Activated CD4-positive, alpha-beta T cell treated with anti-CD3 and anti-CD28 coated beads, Interleukin-2, amount 50 U/mL, for 4 hours (primary cell): Measurements from ENCODE around the gene LNX2.
"Not testable (repeated sequence)": the region's sequence is repeated elsewhere in the genome, so short reads cannot be mapped to it uniquely, and the experiment has no call there.

Experiments
- DNase-seq, 2 experiments: peaks; one replicate each; pipeline ENCODE4 v3.0.0-alpha.2; 2020

Gene LNX2

DNA sequence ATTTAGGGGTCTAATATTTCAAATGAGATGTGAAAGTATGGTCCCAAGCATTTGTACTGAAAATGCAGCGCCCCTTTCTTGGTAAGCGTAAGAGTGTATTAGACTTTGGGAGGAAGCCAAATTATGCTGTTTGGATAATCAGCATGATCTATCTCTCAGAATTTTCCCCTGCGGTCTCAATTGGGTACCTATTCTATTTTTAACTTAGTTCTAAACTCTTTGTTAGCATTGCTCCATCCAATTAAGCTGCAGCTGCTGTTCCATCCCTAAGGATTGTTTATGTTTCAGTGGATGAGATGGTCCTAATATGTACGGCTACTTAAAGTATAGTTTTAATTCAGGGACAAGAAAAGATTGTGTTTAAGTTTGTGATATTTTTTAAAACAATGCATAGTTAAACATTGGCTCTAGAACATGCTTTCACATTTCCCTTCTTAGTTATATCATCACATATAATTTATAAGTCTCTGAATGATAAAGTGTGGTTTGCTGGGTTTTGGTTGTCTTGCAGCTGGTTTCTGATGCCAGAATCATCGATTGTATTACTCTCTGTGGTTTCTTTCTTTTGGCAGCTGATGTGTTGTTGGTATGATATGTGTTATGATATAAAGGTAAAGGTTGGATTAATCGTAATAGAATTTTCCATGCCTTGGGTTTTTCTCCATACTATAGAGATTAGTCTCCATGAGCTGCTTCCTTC is 16.4 kb upstream of the LNX2 start:
- no peak for DNase-seq

DNA sequence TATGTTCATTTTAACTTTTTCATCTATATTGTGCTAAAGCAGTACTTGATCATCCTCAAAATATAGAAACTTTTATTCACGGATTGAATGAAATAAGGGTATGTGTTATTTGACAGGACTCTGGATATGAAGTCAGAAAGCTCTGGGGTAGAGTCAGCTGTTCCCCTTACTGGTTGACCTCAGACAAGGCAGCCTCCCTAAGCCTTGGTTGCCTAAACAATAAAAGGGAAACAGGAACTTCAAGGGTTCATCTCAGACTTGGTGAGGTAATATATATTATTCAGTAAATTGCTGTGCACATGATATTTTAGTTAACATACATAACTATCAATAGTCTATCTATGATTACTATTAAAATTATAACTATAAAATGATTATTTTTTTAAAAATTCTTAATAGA is 14.9 kb upstream of the LNX2 start:
- DNase-seq, result no peak

GRCh38 chr13:27634791-27635190 is 14.5 kb upstream of the LNX2 start:
- no peak for DNase-seq

DNA sequence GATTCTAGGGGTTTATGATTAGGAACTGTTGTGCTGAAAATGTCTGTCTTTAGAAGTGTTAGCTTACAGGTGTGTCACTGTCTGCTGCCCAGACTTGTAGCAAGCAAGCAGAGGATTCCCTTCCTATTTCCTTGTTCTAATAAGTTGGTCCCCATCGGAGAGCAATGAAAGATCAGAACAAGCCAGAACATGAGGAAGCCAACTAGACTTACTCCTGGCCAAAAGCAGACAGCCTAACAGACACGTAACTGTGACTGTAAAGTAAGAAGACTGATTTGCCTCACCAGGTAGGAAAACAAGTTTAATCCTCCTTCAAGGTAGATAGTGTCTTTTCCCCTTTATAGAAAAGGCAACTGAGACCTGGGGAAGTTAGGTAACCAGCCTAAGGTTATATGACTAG is 13.9 kb upstream of the LNX2 start:
- DNase-seq, result no peak

DNA sequence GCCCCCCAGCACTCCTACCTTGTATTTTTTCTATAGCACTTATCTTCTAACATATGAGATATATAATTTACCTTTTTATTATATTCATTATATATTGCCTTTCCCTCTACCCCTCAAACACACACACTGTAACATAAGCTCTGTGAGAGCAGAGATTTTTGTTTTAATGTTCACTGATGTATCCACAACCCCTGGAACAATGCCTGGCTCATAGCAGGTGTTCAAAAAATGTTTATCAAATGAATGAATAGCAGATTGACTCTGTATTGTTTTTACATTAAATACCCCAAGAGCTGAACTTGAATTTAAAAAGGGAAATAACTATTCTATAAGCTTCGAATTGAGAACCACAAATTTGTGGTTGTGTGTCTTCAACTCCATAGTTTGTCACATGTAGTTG is 12.3 kb upstream of the LNX2 start:
- no peak for DNase-seq

- DNase-seq, result no peak
These were observed 11.9 kb upstream of the LNX2 start for GRCh38 chr13:27632214-27632613.

- DNase-seq, result no peak
These were observed 11.3 kb upstream of the LNX2 start for GRCh38 chr13:27631665-27632064.

DNA sequence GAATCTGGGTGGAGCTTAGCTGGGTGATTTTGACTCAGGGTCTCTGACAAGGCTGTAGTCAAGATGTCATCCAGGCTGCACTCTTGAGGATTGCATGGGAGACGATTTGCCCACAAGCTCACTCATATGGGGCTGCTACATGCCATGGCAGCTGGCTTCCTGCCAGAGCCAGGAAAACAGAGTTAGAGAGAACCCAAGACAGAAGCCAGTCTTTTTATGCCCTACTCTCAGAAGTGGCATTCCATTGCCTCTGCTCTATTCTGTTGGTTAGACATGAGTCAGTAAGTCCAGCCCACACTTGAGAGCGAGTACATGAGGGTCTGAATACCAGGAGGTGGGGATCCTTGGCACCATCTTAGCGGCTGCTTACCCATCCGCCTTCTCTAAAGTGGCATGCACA is 10.8 kb upstream of the LNX2 start:
- DNase-seq, result no peak

GRCh38 chr13:27628766-27629165 is 8.4 kb upstream of the LNX2 start:
- not testable (repeated sequence) for DNase-seq

DNA sequence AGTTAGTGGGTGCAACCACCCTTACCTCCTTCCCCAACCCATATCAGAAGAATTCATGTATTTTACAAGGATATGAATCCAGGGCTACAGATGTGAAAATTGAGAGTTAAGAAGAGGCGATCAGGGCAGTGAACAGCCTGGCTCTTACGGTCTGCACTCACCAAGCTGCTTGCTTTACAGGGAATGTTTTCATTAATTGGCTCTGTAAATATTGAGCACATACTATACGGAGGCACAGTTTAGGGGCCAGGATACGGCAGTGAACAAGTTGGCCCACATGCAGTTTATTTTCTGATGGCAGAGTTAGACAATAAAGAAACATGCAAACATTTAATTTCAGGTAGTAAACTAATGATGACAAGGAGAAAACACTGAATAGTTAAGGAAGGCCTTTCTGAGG is 7.8 kb upstream of the LNX2 start:
- no peak for DNase-seq

GRCh38 chr13:27627380-27627779 is 7.1 kb upstream of the LNX2 start:
- no peak for DNase-seq

DNA sequence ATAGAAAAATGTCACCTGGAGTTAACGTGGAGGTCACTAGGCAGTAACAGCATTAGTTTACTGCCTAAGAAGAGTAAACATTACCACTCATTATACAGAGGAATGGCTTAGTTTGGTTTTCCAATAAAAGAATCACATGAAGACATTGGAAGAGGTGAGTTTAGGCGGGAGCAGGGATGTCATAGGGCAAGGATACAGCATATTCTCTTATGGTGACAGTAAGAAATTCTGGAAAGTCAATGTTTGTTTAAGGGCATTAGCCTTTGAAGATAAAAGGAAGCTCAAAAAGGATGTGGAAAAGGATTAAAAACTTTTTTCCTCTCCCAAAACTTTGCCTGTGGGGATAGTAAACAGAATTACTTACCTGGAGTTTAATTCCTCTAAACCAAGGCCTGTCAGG is 5.5 kb upstream of the LNX2 start:
- no peak for DNase-seq

- no peak for DNase-seq
These were observed 3.7 kb upstream of the LNX2 start for GRCh38 chr13:27624071-27624470.

DNA sequence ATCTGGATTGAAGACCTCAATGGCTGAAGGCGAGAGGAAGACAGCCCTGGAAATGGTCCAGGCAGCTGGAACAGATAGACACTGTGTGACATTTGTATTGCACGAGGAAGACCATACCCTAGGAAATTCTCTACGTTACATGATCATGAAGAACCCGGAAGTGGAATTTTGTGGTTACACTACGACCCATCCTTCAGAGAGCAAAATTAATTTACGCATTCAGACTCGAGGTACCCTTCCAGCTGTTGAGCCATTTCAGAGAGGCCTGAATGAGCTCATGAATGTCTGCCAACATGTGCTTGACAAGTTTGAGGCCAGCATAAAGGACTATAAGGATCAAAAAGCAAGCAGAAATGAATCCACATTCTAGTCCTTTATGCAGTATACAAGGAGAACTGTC is 2.6 kb upstream of the LNX2 start:
- no peak for DNase-seq

DNA sequence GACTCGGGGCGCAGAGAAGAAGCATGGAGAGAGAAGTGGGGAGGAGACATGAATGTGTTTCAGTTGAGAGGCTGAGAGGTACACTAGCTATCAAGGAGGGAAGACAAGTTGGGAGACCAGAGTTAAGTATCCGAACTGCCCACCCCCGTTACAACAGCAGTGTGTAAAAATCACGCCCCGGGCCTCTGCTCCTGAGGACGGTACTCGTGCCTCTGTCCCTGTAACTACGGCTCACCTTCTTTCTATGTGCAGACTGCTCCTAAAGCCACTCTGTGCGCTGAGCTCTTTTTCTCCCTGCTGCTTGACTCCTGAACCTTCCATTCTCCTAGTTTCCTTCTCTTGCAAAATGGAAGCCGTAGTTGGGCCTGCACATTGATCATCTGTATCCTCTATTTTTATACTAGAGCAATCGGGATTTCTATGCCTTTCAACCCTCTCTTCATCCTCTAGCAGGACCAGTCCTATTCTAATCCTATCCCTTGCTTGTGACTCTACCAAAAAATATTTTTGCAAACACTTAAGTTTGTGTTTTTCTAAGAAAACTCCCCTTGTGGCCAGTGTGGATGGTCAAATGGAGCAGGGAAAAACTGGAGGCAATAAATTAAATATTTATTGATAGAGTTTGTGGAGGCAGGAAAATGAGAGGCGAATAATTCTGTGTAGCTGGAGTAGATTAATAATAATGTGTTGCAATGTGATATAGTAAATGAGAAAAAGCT is 1.9 kb upstream of the LNX2 start:
- peak in 1 of 2 experiments; percentile 7 for DNase-seq

DNA sequence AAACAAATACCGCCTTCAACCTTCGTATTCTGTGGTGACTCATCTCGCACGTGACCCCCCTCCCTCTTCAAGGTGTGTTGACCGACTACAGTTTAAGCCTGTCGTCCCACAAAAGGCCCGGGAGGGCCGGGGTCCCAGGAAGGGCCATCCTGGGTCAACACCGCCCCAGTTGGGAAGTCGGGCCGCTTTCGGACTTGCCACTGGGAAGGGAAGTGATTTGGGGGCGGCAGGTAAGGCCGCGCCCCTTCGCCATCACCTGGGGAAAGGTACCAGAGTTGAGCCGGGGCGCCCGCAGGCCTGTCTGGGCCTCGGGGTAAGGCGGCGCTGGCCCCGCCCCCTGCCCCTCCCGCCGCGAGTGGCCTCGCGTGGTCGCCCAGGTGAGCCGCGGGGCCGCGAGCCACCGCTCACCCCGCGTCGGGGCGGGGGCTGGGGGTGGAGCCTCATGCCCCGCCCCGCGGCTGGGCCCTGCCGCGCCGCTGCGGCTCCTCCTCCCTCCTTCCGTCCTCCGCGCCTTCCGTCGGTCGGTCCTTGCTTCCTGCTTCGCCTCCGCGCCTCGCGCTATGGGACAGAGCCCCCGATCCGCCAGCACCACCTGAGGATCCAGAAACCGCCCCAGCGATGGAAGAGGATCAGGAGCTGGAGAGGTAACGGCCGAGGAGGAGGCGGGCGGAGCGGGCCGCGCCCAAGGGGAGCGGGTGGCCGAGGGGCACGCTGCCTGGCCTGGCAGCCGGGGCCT is 1.2 kb upstream of the LNX2 start, which contains the start of gene POLR1D:
POLR1D (plus strand) TSS at position 527 of the 736 bp plus-strand sequence; CDS start at position 619, 92 bp downstream.
- DNase-seq, result peak; percentile 80 to 81

DNA sequence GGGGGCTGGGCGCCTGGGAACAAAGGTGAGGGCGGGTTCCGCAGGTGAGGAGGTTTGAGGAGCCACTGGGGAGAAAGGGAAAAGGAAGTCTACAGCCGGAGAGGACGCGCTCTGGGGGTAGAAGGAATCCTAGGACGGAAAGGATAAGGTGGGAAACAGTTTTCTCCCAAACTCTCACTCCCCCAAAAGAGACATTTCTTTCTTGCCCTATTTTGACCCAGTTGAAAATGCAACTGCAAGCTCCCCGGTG is 712 bp upstream of the LNX2 start:
- DNase-seq, result no peak

DNA sequence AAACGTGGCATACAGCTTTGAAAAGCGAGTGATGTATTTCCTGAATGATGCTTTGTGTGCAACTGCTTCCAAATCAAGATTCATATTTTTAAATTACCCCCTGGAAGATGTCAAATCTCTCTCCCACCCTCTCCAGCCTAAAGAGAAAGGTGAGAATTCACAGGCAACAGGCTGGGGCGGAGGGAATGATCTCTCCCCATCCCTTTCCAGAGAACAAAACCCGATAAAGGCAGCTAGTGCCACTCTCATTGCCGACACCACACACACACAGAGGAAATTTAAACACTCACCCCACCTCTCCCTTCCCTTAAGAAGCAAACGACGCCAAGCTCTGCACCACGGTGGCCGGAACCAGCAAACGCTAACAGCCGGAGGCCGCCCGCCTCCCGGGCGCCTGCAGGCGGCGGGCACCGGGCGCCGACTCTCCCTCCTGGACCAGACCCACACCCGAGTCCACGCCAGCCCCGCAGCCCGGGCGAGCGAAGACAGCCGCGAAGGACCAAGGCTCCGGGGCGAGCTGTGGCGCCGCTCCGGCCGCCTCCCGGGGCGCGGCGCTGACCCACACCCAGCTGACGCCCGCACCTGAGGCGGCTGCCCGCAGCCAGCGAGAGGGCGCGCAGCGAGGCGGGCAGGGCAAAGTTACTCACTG is 477 bp downstream of the LNX2 start:
- DNase-seq, result peak; percentile 21 to 33

DNA sequence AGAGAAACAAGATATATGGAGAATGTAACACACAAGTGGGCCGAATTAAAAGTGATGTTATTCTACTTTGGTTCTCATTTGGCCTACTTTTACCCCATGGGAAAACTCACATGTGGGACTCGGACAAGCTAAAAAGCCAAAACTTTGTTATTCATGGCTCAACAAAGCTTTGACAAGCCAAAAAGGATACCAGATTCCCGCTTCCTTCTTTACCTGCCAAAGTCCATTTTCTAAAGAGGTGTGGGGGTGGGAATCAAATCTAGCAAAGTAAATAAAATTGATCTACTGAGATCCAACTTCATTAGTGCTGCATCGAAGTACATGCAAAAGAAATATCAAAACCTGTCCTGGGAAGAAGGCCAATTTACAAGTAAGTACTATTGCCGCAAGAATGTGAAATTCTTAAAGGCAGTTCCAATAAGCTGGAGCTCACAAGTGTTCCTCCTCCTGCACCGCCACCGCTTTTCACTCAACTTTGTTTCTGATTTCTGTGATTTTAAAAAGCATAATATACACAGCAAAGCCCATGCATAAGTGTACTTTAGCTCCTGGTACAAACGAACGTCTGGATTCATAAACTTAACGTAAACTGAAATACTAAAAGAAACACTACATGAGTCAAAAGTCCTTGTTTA is 1.1 kb downstream of the LNX2 start:
- DNase-seq, result no peak

- DNase-seq, result no peak
These were observed 2.4 kb downstream of the LNX2 start for GRCh38 chr13:27617881-27618321.

DNA sequence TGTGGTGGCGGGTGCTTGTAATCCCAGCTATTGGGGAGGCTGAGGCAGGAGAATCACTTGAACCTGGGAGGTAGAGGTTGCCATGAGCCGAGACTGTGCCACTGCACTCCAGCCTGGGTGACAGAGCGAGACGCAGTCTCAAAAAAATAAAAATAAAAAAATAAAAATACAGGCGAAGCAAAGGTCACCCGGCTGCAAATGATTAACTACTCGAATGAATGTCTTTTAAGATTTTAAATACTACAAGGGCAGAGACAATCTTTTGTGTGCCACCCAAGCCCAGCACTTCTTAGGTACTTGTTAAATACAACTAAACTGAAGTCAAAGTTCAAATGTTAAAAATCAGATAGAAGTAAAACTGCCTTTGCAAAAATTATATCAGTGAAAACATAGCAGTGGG is 6.7 kb downstream of the LNX2 start:
- no peak for DNase-seq

- no peak for DNase-seq
These were observed 13.2 kb downstream of the LNX2 start for GRCh38 chr13:27607125-27607524.

GRCh38 chr13:27605610-27606200 is 14.6 kb downstream of the LNX2 start:
- DNase-seq, result no peak
